Thoracic aorta (tissue), 2 donors: ENCODE measurements around the gene RAP1GAP2. TPM values are rescaled to one million over a fixed set of nuclear protein-coding genes. Genes with fewer than 3 reads are reported as not detected.

Source experiments
- ATAC-seq: fragments of 150-250 bp; one replicate; pipeline ENCODE4 v1.8.0; 2017; ENCODE audit warnings: low read depth; ENCODE audit not compliant: insufficient number of reproducible peaks, low FRiP score
- DNase-seq: peaks from one replicate; pipeline ENCODE4 v3.0.0-alpha.2; 2020; ENCODE audit warnings: low spot score
- H3K27ac ChIP-seq, 2 donors: fragments of 200-600 bp; sonication (generic); 1 replicate in 1 of 2; 2 replicates in 1 of 2; pipeline ENCODE4 v1.5.1; 2016; ENCODE audit warnings: mild to moderate bottlenecking in 2 of 2, moderate library complexity in 2 of 2
- H3K27me3 ChIP-seq: fragments of 200-600 bp; sonication (generic); replicated peaks from 2 replicates; pipeline ENCODE4 v1.6.0; 2016; ENCODE audit warnings: mild to moderate bottlenecking; ENCODE audit not compliant: insufficient read depth
- H3K36me3 ChIP-seq: fragments of 200-600 bp; sonication (generic); one replicate; pipeline ENCODE4 v1.5.1; 2016
- H3K4me1 ChIP-seq, 2 donors: fragments of 200-600 bp; sonication (generic); 1 replicate in 1 of 2; 2 replicates in 1 of 2; pipeline versions ENCODE4 v1.5.1 to v1.6.0; 2016; ENCODE audit warnings: low read depth in 2 of 2, mild to moderate bottlenecking in 1 of 2; ENCODE audit not compliant: control insufficient read depth in 1 of 2
- H3K4me3 ChIP-seq: fragments of 200-600 bp; sonication (generic); 2 replicates; pipeline ENCODE4 v1.5.1; 2016; ENCODE audit warnings: mild to moderate bottlenecking
- H3K9me3 ChIP-seq: fragments of 200-600 bp; sonication (generic); 2 replicates; pipeline ENCODE4 v1.5.1; 2016
- CTCF ChIP-seq: fragments of 200-600 bp; sonication (generic); IDR thresholded peaks from one replicate; pipeline ENCODE4 v1.5.1; 2019; ENCODE audit warnings: antibody characterized with exemption
- total RNA-seq, 2 donors: library from RNA; depleted of rRNA; stranded (reverse); fragments of >200 nt; gene quantifications; one replicate each; pipeline versions ENCODE4 v1.1.0 to v1.2.3, GENCODE V29; 2016

Gene RAP1GAP2
- total RNA-seq, 2 donors from 2014 or later: 10.0 to 12.4 TPM

GRCh38 chr17:2801841-2802240, 5.6 kb downstream of the RAP1GAP2 start:
- H3K9me3 ChIP-seq: no peaks in the 10 kb centered on the region
- no peak for TF ChIP-seq CTCF
- DNase-seq: no peak
- no peak overlapping the region for H3K27ac ChIP-seq
- H3K36me3 ChIP-seq: no peaks in the 10 kb centered on the region
- H3K27me3 ChIP-seq: no peaks in the 10 kb centered on the region
- H3K4me1 ChIP-seq: no peaks in the 10 kb centered on the region
- no peak overlapping the region for H3K4me3 ChIP-seq
- ATAC-seq: no peak

GRCh38 chr17:2802574-2802973, 6.3 kb downstream of the RAP1GAP2 start:
- TF ChIP-seq CTCF: no peak
- no peaks in the 10 kb centered on the region for H3K27me3 ChIP-seq
- no peak for DNase-seq
- H3K9me3 ChIP-seq: no peaks in the 10 kb centered on the region
- H3K36me3 ChIP-seq: no peaks in the 10 kb centered on the region
- no peak for ATAC-seq
- H3K4me1 ChIP-seq: no peaks in the 10 kb centered on the region
- no peak overlapping the region for H3K27ac ChIP-seq
- no peak overlapping the region for H3K4me3 ChIP-seq

- no peak overlapping the region for H3K27ac ChIP-seq
- no peaks in the 10 kb centered on the region for H3K4me1 ChIP-seq
- no peak overlapping the region for H3K4me3 ChIP-seq
- ATAC-seq: no peak
- no peak for DNase-seq
- no peak for TF ChIP-seq CTCF
- H3K36me3 ChIP-seq: no peaks in the 10 kb centered on the region
- H3K9me3 ChIP-seq: no peaks in the 10 kb centered on the region
- no peaks in the 10 kb centered on the region for H3K27me3 ChIP-seq
Observed at GRCh38 chr17:2803386-2803785, 7.1 kb downstream of the RAP1GAP2 start.

- no peaks in the 10 kb centered on the region for H3K4me1 ChIP-seq
- no peaks in the 10 kb centered on the region for H3K36me3 ChIP-seq
- H3K27ac ChIP-seq: no peak overlapping the region
- no peak overlapping the region for H3K4me3 ChIP-seq
- DNase-seq: no peak
- ATAC-seq: no peak
- no peak for TF ChIP-seq CTCF
- no peaks in the 10 kb centered on the region for H3K9me3 ChIP-seq
- no peaks in the 10 kb centered on the region for H3K27me3 ChIP-seq
Observed at GRCh38 chr17:2803971-2804370, 7.7 kb downstream of the RAP1GAP2 start.

- H3K4me1 ChIP-seq: no peaks in the 10 kb centered on the region
Observed at GRCh38 chr17:2804912-2805311, 8.7 kb downstream of the RAP1GAP2 start.

More at GRCh38 chr17:2804912-2805311, 8.7 kb downstream of the RAP1GAP2 start:
- DNase-seq: no peak
- TF ChIP-seq CTCF: no peak
- no peak for ATAC-seq
- Histone ChIP-seq H3K36me3 (no peaks in the 10 kb centered on the region), H3K9me3 (no peaks in the 10 kb centered on the region), H3K4me3 (no peak overlapping the region), H3K27me3 (no peaks in the 10 kb centered on the region), H3K27ac (no peak overlapping the region)
